IMR-90 (cell line): Measurements from ENCODE around the gene ZDHHC14. TPM values are rescaled to one million over a fixed set of nuclear protein-coding genes. Genes with fewer than 3 reads are reported as not detected.

Experiments
- ATAC-seq: fragments of 200-7000 bp; cut with Tn5 transposase; 2 replicates; pipeline ENCODE4 v1.9.1; 2020; ENCODE audit warnings: low read depth, mild to moderate bottlenecking, moderate library complexity
- BruUV-seq: library from RNA; stranded (reverse); fragments of 400-500 nt; replicated peaks from 2 replicates; lab custom pipeline; 2021; lab: Mats Ljungman, UMichigan
- CTCF ChIA-PET: fragments of 300-600 bp; formaldehyde crosslinking; extraction: SDS; loops from one replicate; lab custom pipeline; 2021; ENCODE audit warnings: antibody characterized with exemption; lab: Yijun Ruan, JAX
- POLR2A ChIA-PET: fragments of 300-600 bp; sonication (Branson Sonifier 250); formaldehyde crosslinking; loops from one replicate; lab custom pipeline; 2022; ENCODE audit warnings: antibody characterized with exemption; ENCODE audit not compliant: unreplicated experiment; lab: Charles Lee
- DNase-seq: peaks from one replicate; pipeline ENCODE4 v3.0.0; 2013
- H2AFZ ChIP-seq: replicated peaks from 2 replicates; pipeline ENCODE3; 2013; ENCODE audit warnings: low read length, mild to moderate bottlenecking; ENCODE audit not compliant: poor library complexity
- H2AK5ac ChIP-seq: 2 replicates; pipeline ENCODE4 v1.6.1; 2013; ENCODE audit warnings: low read depth, low read length, inconsistent platforms
- H2AK9ac ChIP-seq: replicated peaks from 2 replicates; pipeline ENCODE3; 2013; ENCODE audit warnings: mild to moderate bottlenecking, low read depth, low read length, moderate library complexity; ENCODE audit not compliant: poor library complexity
- H2BK120ac ChIP-seq: 2 replicates; pipeline ENCODE4 v1.6.1; 2013; ENCODE audit warnings: low read depth, low read length, inconsistent platforms
- H2BK15ac ChIP-seq: 3 replicates; pipeline ENCODE4 v1.6.1; 2013; ENCODE audit warnings: low read depth, low read length, inconsistent platforms
- H2BK20ac ChIP-seq: 2 replicates; pipeline ENCODE4 v1.6.1; 2013; ENCODE audit warnings: low read depth, mild to moderate bottlenecking, inconsistent platforms, low read length, moderate library complexity
- H2BK5ac ChIP-seq: 2 replicates; pipeline ENCODE4 v1.6.1; 2013; ENCODE audit warnings: mild to moderate bottlenecking, low read depth, low read length, inconsistent platforms; ENCODE audit not compliant: poor library complexity, severe bottlenecking
- H3K14ac ChIP-seq: replicated peaks from 2 replicates; pipeline ENCODE4 v1.6.1; 2013; ENCODE audit warnings: low read depth, low read length, inconsistent platforms
- H3K18ac ChIP-seq: 2 replicates; pipeline ENCODE4 v1.6.1; 2013; ENCODE audit warnings: low read depth, low read length, control low read depth
- H3K23ac ChIP-seq: 2 replicates; pipeline ENCODE4 v1.6.1; 2013; ENCODE audit warnings: low read depth, low read length, inconsistent platforms
- H3K27ac ChIP-seq: 2 replicates; pipeline ENCODE4 v1.5.1; 2013; ENCODE audit warnings: mild to moderate bottlenecking, control low read depth, low read length; ENCODE audit not compliant: insufficient read depth
- H3K27me3 ChIP-seq: 2 replicates; pipeline ENCODE4 v1.6.1; 2013; ENCODE audit warnings: low read length; ENCODE audit not compliant: control insufficient read depth, insufficient read depth
- H3K36me3 ChIP-seq: 2 replicates; pipeline ENCODE4 v1.6.1; 2013; ENCODE audit warnings: low read length, mixed read lengths; ENCODE audit not compliant: control insufficient read depth, insufficient read depth
- H3K4ac ChIP-seq: 2 replicates; pipeline ENCODE4 v1.6.1; 2013; ENCODE audit warnings: low read depth, low read length, inconsistent platforms
- H3K4me1 ChIP-seq: 2 replicates; pipeline ENCODE4 v1.6.1; 2013; ENCODE audit warnings: low read length, mixed read lengths; ENCODE audit not compliant: control insufficient read depth, insufficient read depth
- H3K4me2 ChIP-seq: 2 replicates; pipeline ENCODE4 v1.6.1; 2013; ENCODE audit warnings: low read depth, mild to moderate bottlenecking, control low read depth, low read length, moderate library complexity
- H3K4me3 ChIP-seq: 2 replicates; pipeline ENCODE4 v1.5.1; 2013; ENCODE audit warnings: low read depth, mild to moderate bottlenecking, control low read depth, low read length, moderate library complexity; ENCODE audit not compliant: insufficient read depth
- H3K56ac ChIP-seq: 2 replicates; pipeline ENCODE4 v1.6.1; 2013; ENCODE audit warnings: low read length, inconsistent platforms; ENCODE audit not compliant: insufficient read depth; ENCODE audit errors: extremely low read depth
- H3K79me1 ChIP-seq, 2 experiments: 2 replicates each; pipeline ENCODE4 v1.6.1; 2013; ENCODE audit warnings: low read length in 2 of 2, inconsistent platforms in 1 of 2, low read depth in 1 of 2
- H3K9ac ChIP-seq: 2 replicates; pipeline ENCODE4 v1.6.1; 2013; ENCODE audit warnings: low read depth, low read length, control low read depth
- H3K9me1 ChIP-seq: 2 replicates; pipeline ENCODE4 v1.6.1; 2013; ENCODE audit warnings: low read length, inconsistent platforms; ENCODE audit not compliant: insufficient read depth
- H3K9me3 ChIP-seq: 2 replicates; pipeline ENCODE4 v1.6.1; 2013; ENCODE audit warnings: low read length; ENCODE audit not compliant: control insufficient read depth, insufficient read depth
- H4K20me1 ChIP-seq: 2 replicates; pipeline ENCODE4 v1.6.1; 2013; ENCODE audit warnings: low read length, inconsistent platforms; ENCODE audit not compliant: insufficient read depth
- H4K5ac ChIP-seq: 2 replicates; pipeline ENCODE4 v1.6.1; 2013; ENCODE audit warnings: mild to moderate bottlenecking, low read depth, low read length, control low read depth
- H4K8ac ChIP-seq, 2 experiments: 2 replicates each; pipeline ENCODE4 v1.6.1; 2013; ENCODE audit warnings: low read depth in 2 of 2, low read length in 2 of 2, control low read depth in 1 of 2, inconsistent platforms in 1 of 2
- H4K91ac ChIP-seq: 2 replicates; pipeline ENCODE4 v1.6.1; 2013; ENCODE audit warnings: low read depth, low read length, inconsistent platforms; ENCODE audit not compliant: insufficient read depth
- BHLHE40 ChIP-seq: fragments of 150-350 bp; IDR thresholded peaks from 2 replicates; pipeline ENCODE4 v1.6.1; 2016; ENCODE audit warnings: mild to moderate bottlenecking, low read depth, low read length
- FOS ChIP-seq: fragments of 150-350 bp; IDR thresholded peaks from 2 replicates; pipeline ENCODE4 v1.6.1; 2016; ENCODE audit warnings: low read depth, low read length
- MAFK ChIP-seq: IDR thresholded peaks from 2 replicates; pipeline ENCODE4 v1.6.1; 2012; ENCODE audit warnings: low read depth, low read length, improper control_type of control experiment
- MAZ ChIP-seq: IDR thresholded peaks from 2 replicates; pipeline ENCODE4 v1.6.1; 2012; ENCODE audit warnings: low read depth, mild to moderate bottlenecking, low read length, improper control_type of control experiment, moderate library complexity, borderline replicate concordance
- MXI1 ChIP-seq: IDR thresholded peaks from 2 replicates; pipeline ENCODE4 v1.6.1; 2012; ENCODE audit warnings: low read depth, mild to moderate bottlenecking, low read length, moderate library complexity, borderline replicate concordance
- POLR2A ChIP-seq: IDR thresholded peaks from 2 replicates; pipeline ENCODE4 v1.6.1; 2012; ENCODE audit warnings: mild to moderate bottlenecking, low read depth, low read length
- RAD21 ChIP-seq: IDR thresholded peaks from 2 replicates; pipeline ENCODE4 v1.6.1; 2012; ENCODE audit warnings: low read length, improper control_type of control experiment
- RFX5 ChIP-seq: IDR thresholded peaks from 2 replicates; pipeline ENCODE4 v1.8.0; 2012; ENCODE audit warnings: low read depth, mild to moderate bottlenecking, low read length, moderate library complexity
- SMC3 ChIP-seq: fragments of 150-350 bp; IDR thresholded peaks from 2 replicates; pipeline ENCODE4 v1.6.1; 2016; ENCODE audit warnings: low read depth, mild to moderate bottlenecking, antibody characterized with exemption, low read length, moderate library complexity
- dilution Hi-C: fragments of 300-500 bp; cut with HindIII; formaldehyde crosslinking; loops from one replicate; pipeline ENCODE4 v1.14.3; 2018; ENCODE audit warnings: low sequenced_read_pairs; ENCODE audit not compliant: unreplicated experiment
- in situ Hi-C: fragments of 300-500 bp; cut with MboI; formaldehyde crosslinking; loops from 3 replicates; pipeline ENCODE4 v1.14.3; 2019; ENCODE audit warnings: low sequenced_read_pairs, inconsistent platforms, mixed read lengths
- intact Hi-C: fragments of 100-400 bp; cut with micrococcal nuclease; formaldehyde crosslinking; loops from 2 replicates; pipeline ENCODE4 v1.10.0; 2022
- polyA plus RNA-seq, 3 experiments: library from polyadenylated mRNA; depleted of rRNA; stranded (reverse); fragments of >200 nt; gene quantifications; 2 replicates each; pipeline ENCODE4 v1.2.3, GENCODE V29; 2012; ENCODE audit warnings: low replicate concordance in 1 of 3
- total RNA-seq: library from RNA; depleted of rRNA; stranded (reverse); fragments of >200 nt; gene quantifications from 2 replicates; pipeline ENCODE4 v1.2.3, GENCODE V29; 2012
- TF ChIP-seq, protein P1 (sequence below): conservative IDR thresholded peaks from 2 replicates; pipeline ENCODE4 v1.5.1; 2012; ENCODE audit warnings: mild to moderate bottlenecking, low read depth, low read length, improper control_type of control experiment
- TF ChIP-seq, protein P2 (sequence below): fragments of 150-350 bp; IDR thresholded peaks from 2 replicates; pipeline ENCODE4 v1.6.1; 2016; ENCODE audit warnings: low read depth, mild to moderate bottlenecking, low read length, moderate library complexity, borderline replicate concordance

Gene ZDHHC14
- total and polyA plus RNA-seq, 2 of the 4 experiments (the other 2 are of a cell fraction), result 0.90 to 2.0 TPM

GRCh38 chr6:157453978-157454377 is 73.0 kb downstream of the ZDHHC14 start:
- no TSS peak for BruUV-seq
- no peak overlapping the region for H2BK20ac ChIP-seq
- CTCF ChIA-PET, result interaction anchor here (0.6 kb wide), 1 partner anchor 122 kb away, joined by 3 read pairs; no protein-coding TSS in a partner anchor
- no peak overlapping the region for H3K4me3 ChIP-seq
- H3K27ac ChIP-seq, result no peak overlapping the region
- no peak overlapping the region for H3K56ac ChIP-seq
- H3K14ac ChIP-seq, result no peak overlapping the region
- ATAC-seq (no peak), DNase-seq (no peak)
- H2AK9ac ChIP-seq, result no peak overlapping the region
- dilution Hi-C loops, result no loop called here
- H3K4me1 ChIP-seq, result no peaks in the 10 kb centered on the region
- no peak overlapping the region for H3K4me2 ChIP-seq
- H2AK5ac ChIP-seq, result no peak overlapping the region
- in situ Hi-C loops, result no loop called here
- H2AFZ ChIP-seq, result no peak overlapping the region
- TF ChIP-seq SMC3, result no peak
- TF ChIP-seq FOS, result no peak
- no peak for TF ChIP-seq RAD21
- no peak for TF ChIP-seq BHLHE40
- TF ChIP-seq, protein P1, sequence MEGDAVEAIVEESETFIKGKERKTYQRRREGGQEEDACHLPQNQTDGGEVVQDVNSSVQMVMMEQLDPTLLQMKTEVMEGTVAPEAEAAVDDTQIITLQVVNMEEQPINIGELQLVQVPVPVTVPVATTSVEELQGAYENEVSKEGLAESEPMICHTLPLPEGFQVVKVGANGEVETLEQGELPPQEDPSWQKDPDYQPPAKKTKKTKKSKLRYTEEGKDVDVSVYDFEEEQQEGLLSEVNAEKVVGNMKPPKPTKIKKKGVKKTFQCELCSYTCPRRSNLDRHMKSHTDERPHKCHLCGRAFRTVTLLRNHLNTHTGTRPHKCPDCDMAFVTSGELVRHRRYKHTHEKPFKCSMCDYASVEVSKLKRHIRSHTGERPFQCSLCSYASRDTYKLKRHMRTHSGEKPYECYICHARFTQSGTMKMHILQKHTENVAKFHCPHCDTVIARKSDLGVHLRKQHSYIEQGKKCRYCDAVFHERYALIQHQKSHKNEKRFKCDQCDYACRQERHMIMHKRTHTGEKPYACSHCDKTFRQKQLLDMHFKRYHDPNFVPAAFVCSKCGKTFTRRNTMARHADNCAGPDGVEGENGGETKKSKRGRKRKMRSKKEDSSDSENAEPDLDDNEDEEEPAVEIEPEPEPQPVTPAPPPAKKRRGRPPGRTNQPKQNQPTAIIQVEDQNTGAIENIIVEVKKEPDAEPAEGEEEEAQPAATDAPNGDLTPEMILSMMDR, result no peak
- TF ChIP-seq MAFK, result no peak
- no peak for TF ChIP-seq MXI1
- TF ChIP-seq POLR2A, result no peak
- TF ChIP-seq, protein P2, sequence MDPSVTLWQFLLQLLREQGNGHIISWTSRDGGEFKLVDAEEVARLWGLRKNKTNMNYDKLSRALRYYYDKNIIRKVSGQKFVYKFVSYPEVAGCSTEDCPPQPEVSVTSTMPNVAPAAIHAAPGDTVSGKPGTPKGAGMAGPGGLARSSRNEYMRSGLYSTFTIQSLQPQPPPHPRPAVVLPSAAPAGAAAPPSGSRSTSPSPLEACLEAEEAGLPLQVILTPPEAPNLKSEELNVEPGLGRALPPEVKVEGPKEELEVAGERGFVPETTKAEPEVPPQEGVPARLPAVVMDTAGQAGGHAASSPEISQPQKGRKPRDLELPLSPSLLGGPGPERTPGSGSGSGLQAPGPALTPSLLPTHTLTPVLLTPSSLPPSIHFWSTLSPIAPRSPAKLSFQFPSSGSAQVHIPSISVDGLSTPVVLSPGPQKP, result no peak
- no peak for TF ChIP-seq RFX5
- no peak for TF ChIP-seq MAZ
- no peaks in the 10 kb centered on the region for H3K9me1 ChIP-seq
- H3K18ac ChIP-seq, result no peak overlapping the region
- no peak overlapping the region for H3K23ac ChIP-seq
- H3K27me3 ChIP-seq, result no peaks in the 10 kb centered on the region
- H3K36me3 ChIP-seq, result no peaks in the 10 kb centered on the region
- no peak overlapping the region for H4K8ac ChIP-seq
- H3K4ac ChIP-seq, result no peak overlapping the region
- H2BK120ac ChIP-seq, result no peak overlapping the region
- no peaks in the 10 kb centered on the region for H4K20me1 ChIP-seq
- no peak overlapping the region for H2BK15ac ChIP-seq
- no peak overlapping the region for H4K91ac ChIP-seq
- no peaks in the 10 kb centered on the region for H3K9me3 ChIP-seq
- POLR2A ChIA-PET, result interaction anchor here (0.5 kb wide), 1 partner anchor 8 kb away, joined by 3 read pairs; no protein-coding TSS in a partner anchor
- no peak overlapping the region for H2BK5ac ChIP-seq
- no peak overlapping the region for H3K9ac ChIP-seq
- intact Hi-C loops, result no loop called here
- H4K5ac ChIP-seq, result no peak overlapping the region
- H3K79me1 ChIP-seq, result no peaks in the 10 kb centered on the region; a peak in 1 of 4 replicates
